Measurements from ENCODE around the gene CST9. TPM values are rescaled to one million over a fixed set of nuclear protein-coding genes. Genes with fewer than 3 reads are reported as not detected.
"Not testable (repeated sequence)": the region's sequence is repeated elsewhere in the genome, so short reads cannot be mapped to it uniquely, and the experiment has no call there.

The CST9 gene
- total RNA-seq, 2 donors from 2014 or later, result not detected

DNA sequence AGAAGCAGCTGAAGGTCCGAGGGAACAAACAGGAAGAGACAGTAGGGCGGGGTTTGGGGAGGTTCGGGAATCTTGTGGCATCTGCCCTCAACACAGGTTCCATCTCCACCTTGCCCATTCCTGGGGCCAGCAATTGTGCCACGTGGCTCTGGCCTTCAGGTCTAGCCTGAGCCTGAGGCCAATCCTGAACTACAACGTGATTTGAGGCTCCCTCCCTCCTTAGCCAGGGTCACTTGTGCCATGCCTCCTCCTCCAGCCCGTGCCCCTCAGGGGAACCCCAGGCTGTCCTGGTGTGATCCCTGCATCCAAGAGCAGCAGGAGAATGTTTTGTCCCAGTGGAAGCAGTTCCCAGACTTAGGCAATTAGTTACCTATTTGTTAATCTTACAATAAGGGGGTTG lies 3.0 kb downstream of the CST9 start:
- intact Hi-C loops (cut with DNase I), result no loop called here
- no peak for DNase-seq (ENCODE audit: low spot score)

DNA sequence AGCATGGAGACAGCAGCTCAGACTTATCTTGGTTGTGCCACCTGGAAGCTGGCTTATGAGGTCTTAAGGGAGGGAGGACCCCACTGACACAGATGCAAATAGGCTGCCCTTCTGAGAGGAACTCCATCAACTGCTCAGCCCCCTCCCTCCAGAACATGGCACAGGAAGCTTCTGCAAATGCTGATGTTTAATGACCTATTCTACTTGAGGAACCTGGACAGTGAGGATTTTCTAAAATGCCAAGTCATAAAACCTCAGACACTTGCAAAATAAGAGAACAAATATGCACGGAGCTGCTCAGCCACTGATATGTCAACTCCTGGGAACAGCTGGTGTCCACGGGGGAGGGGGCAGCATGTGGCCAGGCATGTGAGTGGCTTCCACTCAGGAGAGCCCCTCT lies 3.5 kb downstream of the CST9 start:
- intact Hi-C loops (cut with DNase I), result no loop called here
- DNase-seq (ENCODE audit: low spot score), result no peak

DNA sequence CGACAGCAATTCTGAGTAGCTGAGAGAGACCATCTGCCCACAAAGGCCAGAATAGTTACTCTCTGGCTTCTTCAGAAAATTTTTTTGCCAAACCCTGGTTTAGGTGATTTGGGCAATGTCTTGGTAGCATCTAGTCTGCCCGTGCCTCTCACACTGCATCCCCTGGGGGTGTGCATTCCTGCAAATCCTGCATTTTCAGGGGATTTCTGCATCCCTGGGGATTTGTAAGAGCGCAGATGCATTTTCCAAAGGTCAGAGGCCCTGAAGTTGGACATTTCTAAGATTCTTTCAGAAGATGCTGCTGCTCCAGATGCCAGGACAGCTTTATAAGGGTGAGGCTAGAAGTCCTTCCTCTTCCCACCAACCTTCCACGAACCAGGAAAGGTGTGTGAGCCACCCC lies 4.0 kb downstream of the CST9 start:
- DNase-seq (ENCODE audit: low spot score), result no peak

DNA sequence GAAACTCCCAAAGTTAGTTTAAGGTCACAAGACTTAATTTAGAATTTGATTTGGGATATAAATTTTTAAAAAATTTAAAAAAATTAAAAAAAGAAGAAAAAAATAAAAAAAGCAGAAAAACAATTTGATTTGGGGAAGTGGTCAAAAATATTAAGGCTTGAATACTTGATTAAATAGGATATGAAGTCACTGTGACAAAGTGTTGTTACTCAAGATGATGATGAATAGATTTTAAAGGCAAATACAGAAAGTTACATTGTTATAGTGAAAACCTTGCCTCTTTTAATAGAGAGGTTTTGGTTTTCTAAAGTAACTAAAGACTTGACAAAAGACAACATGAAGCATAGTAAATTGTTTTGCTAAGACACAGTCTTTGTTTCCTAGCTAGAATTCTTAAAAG lies 7.2 kb downstream of the CST9 start:
- intact Hi-C loops (cut with DNase I), result no loop called here
- no peak for DNase-seq (ENCODE audit: low spot score)

More for the DNA sequence above, 4.0 kb downstream of the CST9 start:
- intact Hi-C loops (cut with DNase I), result no loop called here

DNA sequence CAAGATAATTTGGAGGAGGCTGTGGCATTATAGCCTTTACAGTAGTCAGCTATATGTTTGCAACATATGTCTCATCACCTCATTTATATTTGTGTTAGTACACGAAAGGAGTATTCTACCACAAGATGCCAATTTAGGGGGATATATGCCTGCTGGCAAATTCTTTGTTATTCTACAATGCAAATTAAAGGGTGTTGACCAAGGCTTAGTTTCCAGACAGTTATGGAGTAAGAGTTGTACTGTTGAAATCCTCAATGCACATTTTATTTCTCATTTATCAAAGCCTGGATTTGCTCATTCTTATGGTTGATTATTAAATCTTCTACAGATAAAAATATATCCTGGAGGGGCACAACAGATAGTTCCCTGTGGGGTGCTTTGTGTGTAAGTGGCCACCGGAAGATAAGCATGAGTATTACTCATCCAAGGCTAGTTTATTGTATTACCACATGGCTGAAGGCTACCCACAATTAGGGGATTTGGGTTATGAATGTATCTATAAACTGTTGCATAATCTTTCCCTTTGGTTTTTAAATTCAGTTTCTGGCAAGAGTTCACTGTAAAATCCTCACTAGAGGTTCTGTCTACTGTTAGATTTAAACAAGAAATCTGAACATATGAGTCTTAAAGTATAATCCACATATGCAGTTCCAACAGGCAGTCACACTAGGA lies 9.0 kb downstream of the CST9 start:
- intact Hi-C loops (cut with DNase I), result no loop called here
- DNase-seq (ENCODE audit: low spot score), result no peak

DNA sequence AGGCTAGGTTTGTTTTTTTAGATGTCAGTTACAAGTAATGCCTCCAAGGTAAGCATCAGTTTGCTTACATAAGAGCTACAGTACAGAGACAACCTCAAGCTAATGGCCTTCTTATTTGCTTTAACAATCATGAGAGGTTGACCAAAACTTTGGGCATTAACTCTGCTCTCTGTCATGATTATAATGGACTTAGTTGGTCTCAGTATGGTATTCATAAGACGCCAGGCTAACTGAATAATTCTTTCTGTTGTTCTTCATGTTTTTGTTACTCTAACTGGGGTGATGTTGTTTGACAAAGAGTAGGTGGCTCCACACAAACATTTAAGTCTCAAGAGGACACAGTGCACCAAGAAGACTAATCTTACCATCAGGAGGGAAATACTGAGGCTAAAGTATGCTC lies 9.8 kb downstream of the CST9 start:
- intact Hi-C loops (cut with DNase I), result no loop called here
- no peak for DNase-seq (ENCODE audit: low spot score)

DNA sequence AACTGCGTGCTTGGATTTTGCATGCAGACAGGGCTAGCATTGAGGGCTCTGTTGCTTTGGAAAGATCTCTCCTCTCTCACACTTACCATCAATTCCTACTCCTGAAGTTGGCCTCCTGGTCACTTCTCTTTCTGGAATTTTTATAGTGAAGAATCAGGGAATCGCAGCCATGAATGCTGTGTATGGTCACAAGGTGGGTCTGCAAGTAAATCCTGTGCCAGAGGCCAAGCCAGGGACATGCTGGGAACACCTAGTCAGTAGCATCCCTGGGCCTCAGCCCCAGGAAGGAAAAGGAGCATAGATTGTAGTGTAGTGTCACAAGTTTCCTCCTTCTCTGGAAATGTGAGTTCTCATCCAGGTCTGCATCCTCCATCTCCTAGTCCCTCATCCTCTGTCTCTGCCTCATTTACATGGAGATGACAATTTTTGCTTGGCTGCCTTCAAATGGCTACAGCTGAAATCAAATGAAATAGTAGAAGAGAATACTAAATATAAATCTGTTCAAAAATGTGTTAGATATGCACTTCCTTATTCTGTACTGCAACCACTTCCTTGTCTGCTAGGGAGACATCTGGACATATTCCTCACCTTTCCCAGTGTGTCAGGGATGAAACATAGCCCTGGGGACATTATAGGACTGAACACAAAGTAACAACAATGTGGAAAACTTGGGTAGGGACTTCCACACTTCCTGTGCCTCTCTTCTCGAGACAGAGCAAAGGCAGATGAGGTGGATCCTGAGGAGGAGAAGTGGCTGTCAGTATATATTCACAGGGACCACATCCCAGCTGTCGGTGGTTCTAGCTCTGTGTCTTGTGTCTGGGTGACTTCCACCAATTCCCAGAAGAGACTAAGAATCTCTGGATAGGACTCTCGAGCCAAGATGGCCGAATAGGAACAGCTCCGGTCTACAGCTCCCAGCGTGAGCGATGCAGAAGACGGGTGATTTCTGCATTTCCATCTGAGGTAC lies 17.0 kb downstream of the CST9 start:
- intact Hi-C loops (cut with DNase I), result no loop called here
- DNase-seq (ENCODE audit: low spot score), result no peak

DNA sequence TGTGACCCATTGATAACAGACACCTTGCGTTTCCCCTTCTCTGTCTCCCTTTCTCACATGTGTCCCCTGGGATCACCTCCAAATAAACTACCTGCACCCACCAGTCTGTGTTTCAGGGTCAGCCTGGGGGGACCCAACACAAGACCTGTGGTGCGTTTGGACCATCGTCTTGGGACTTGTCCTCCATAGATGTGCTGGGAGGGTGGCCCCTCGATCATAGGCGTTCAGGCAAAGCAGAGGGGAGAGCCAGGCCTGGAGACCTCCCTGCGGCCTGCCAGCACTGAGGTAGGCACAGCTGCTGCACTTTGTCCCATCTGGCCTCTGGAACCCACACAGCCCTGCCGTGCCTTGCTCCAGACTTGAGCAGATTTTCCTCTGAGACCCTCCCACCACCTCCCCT lies 18.1 kb downstream of the CST9 start:
- intact Hi-C loops (cut with DNase I), result no loop called here
- DNase-seq (ENCODE audit: low spot score), result no peak

DNA sequence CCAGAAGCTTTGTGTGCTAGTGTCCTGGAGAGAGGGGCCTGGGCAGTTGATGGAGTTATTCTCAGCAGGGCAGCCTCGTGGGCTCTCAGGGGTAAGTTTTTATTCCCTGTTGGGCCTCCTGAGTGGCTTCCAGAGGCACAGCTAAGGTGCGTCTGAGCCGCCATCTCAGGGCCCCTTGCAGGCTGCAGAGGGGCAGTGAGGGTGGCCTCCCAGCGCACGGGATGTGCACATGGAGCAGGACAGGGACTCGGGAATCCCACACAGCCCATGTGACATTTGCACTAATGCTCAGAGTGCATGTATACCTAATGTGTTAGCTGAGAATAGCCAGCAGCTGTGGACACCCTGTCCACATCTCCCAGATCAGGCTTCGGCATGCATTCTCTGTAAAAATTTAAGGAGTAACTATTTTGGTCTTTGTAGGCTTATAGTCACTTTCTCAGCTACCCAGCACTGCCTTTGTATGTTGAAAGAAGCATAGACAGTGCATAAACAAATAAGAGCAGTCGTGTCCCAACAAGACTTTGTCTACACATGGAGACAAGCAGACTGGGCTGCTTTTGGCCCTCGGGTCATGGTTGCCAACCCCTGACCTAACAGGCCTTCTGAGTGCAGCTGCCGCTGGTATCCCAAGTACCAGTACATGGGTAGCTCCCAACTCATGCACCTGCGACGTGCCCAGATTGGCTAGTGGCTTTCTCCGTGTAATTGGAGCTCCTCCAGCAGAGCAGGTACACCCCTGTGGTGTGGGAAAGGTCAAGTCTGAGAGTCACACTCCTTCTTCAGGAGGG lies 18.8 kb downstream of the CST9 start:
- no peak for DNase-seq (ENCODE audit: low spot score)
- intact Hi-C loops (cut with DNase I), result no loop called here

DNA sequence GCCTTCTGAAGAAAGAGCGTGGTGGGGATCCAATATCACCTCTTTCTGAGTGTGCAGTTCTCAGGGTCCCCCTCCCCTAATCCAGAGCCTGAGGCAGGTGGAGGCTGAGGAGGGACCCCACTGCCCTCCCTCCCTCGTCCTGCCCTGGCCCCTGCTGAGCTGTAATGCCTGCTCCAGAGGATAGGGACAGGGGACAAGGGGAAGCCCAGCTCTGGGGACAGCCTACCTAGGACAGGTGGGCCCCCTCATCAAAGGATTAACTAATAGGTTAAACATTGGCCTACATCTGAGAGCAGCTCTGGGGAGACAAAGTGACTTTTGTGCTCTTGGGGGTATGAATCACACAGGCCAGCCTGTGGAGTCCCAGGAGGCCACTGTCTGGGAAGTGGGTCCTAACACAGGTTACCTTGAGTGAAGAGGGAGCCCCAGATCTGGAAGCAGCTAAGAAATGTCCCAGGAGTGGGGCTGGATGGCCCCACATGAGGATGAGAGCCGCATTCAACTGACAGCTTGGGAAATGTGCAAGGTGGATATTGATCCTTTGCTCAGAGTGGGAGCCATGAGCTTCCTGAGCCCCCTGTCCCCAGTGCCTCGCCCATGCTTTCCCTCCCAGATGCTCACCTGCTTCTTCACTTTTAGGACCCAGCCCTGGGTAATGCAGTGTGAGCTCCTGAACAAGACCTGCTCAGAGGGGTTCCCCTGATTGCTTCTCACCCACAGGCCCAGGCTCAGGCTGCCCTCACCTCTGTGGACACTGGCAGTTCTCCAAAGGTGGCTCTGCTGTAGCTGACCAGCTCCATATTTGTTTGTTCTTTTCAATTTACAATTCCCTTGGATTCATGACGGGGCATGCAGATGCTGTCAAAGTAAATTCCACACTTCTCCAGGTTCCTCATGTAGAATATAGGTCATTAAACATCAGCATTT lies 19.6 kb downstream of the CST9 start:
- intact Hi-C loops (cut with DNase I), result no loop called here
- no peak for DNase-seq (ENCODE audit: low spot score)

DNA sequence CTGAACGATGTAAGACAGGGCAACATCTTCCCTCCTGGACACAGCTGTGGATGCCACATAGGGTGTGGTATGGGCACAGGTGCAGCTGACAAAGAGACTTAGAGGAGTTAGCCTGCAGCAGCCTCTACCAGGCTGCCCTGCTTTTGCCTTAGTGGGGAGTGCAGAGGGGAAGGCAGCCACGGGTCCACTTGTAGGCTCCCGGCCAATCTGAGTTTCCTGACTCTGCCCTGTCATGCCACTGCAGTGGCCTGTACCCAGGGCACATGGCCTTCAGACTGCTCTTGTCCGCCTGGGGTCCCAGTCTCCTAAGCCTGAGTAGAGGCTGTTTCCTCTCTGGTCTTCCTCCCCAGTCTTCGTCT lies 20.3 kb downstream of the CST9 start:
- intact Hi-C loops (cut with DNase I), result no loop called here
- DNase-seq (ENCODE audit: low spot score), result no peak

DNA sequence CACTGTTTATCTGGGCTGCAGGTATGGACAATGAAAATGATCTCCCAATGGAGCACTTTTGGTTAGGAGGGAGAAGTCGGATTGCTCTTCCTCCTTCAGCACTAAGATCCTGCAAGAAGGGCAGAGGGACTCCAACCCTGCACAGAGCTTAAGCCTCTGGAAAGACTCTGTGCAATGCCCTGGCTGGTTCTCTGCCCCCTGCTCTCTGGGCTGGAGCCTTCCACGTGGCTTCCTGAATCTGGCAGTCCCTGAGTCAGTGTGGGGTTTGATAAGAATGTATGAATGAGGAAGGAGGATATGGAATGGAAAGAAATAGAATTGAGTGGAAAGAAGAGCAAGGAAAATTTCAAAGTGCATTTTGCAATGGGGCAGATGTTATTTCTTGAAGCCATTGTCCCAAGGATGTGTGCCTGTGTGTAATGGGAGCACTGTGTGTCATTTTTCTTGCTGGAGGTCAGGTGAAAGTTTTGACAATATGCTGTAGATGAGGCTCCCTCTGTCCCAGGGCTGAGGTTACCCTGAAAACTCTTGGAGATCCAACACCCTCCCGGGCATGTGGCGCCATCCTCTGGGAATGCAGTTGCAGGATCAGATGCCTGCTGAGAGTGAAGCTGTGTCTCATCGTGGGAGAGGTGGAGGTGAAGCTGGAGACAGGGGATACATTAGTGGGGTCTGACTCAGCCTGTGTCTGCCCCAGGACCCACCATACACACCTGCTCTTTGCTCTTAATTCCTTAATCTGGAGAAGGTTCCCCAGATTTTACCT lies 21.1 kb downstream of the CST9 start:
- intact Hi-C loops (cut with DNase I), result no loop called here
- no peak for DNase-seq (ENCODE audit: low spot score)

DNA sequence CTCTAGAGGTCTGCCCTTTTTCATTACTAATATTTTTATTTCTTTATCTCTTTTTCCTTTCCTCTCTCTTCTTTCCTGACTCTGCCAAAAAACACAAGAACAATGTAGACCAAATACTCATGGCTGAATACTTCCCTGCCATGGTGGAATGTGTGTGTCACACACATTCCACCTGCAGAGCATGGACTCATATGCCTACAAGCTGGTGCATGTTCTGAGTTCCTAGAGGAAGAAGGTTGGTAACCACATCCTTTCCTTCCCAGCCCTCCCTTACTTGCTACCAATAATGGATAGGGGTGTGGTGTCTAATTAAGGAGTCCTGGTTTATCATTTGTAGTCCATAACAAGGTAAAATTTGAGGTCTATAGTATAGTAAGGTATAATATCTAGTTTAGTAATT lies 22.2 kb downstream of the CST9 start:
- no peak for DNase-seq (ENCODE audit: low spot score)
- intact Hi-C loops (cut with DNase I), result no loop called here

DNA sequence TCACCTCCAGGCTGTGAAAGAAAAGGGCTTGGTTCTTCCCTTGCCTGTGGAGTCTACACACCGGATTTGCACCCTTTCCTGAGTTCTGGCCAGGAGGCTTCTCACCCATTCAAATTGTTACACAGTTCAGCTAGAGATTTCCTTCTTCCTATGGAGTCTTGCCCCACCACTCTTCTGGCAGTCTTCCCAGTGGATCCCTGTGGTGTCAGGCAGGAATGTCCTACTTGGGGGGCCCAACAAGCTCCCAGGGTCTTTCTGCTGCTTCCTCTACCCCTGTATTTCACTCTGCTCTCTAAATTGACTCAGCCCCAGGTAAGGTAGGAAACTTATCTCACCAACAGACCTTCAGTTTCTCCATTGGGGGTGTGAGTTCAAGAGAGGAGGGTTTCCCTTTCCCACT lies 23.4 kb downstream of the CST9 start:
- DNase-seq (ENCODE audit: low spot score), result no peak
- intact Hi-C loops (cut with DNase I), result no loop called here

DNA sequence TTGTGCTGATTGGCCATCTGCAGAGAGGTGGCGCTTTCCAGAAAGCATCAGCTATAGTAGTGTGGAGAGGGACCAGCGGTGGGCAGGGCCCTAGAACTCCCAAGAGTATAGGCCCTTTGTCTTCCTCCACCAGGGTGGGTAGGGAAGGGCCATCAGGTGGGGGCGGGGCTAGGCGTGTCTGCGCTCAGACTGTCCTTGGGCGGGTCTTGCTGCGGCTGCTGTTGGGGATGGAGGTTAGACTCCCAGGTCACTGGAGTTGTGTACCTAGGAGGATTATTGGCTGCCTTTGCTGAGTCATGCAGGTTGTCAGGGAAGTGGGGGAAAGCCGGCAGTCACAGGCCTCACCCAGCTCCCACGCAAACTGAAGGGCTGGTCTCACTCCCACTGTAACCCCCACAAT lies 23.9 kb downstream of the CST9 start:
- DNase-seq (ENCODE audit: low spot score); intact Hi-C loops (cut with DNase I): not testable (repeated sequence)

DNA sequence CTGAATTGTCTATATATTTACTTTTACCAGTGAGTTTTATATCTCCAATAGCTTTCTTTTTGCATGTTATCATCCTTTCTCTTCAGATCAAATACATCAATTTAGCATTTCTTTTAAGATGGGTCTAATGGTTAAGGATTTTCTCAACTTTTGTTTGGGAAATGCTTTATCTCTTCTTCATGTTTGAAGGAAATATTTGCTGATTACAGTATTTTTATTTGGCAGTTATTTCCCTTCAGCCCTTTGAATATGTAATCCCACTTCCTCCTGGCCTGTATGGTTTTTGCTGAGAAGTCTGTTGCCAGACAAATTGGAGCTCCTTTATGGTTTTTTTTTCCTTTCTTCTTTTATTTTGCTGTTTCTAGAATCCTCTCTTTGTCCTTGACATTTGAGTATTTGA lies 30.7 kb downstream of the CST9 start:
- intact Hi-C loops (cut with DNase I), result no loop called here
- DNase-seq (ENCODE audit: low spot score), result no peak

DNA sequence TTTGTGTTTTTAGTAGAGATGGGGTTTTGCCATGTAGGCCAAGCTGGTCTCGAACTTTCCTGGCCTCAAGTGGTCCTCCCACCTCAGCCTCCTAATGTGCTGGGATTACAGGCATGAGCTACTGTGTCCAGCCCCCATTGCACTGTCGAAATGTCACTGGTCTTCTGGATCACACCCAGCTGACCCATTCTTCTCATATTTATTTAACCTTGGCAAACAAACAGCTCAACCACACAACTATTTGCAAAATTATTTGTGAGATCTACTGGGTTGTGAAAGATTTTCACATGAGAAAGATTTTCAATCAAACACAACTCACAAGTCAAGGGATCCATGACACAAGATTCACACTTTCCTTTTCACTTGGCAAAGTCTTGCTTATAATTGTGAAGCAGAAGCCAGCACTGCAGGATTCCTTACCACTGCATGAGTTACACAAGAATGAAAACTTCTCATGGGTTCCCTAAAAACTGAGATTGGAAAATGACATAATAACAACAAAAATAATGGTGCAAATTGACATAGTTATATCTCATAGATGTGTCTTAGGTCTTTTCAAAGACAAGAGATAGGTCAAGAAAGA lies 35.4 kb downstream of the CST9 start:
- no peak for DNase-seq (ENCODE audit: low spot score)
- intact Hi-C loops (cut with DNase I), result no loop called here

DNA sequence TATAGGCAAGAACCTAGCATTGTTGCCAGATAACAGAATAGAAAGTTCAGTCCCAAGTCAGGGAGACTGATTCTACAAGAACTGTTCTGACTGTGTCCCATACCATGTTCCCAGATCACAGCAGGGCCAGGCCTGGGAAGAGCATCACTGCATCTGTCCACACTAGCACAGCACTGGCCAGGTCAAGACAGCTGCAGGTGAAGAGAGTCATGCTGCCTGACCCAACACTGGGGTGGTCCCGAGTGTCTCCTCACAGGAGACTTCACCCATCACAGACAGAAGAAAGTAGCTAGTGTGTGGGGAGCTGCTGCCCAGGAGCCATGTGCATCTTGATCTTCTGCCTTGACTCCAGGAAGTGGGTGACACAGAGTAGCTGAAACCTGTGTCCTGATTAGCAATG lies 36.1 kb downstream of the CST9 start:
- peak; percentile 62 for DNase-seq (ENCODE audit: low spot score)
- intact Hi-C loops (cut with DNase I), result no loop called here
